ENCODE results near the gene FCMR. TPM values are rescaled to one million over a fixed set of nuclear protein-coding genes. Genes with fewer than 3 reads are reported as not detected.
A peak's percentile ranks its signal among the peaks of the same experiment; 100 is the strongest.
"Not testable (repeated sequence)": the region's sequence is repeated elsewhere in the genome, so short reads cannot be mapped to it uniquely, and the experiment has no call there.

Gene FCMR
- polyA plus RNA-seq, 4 donors, result 0.99 to 2.8 (median 2.2) TPM

DNA sequence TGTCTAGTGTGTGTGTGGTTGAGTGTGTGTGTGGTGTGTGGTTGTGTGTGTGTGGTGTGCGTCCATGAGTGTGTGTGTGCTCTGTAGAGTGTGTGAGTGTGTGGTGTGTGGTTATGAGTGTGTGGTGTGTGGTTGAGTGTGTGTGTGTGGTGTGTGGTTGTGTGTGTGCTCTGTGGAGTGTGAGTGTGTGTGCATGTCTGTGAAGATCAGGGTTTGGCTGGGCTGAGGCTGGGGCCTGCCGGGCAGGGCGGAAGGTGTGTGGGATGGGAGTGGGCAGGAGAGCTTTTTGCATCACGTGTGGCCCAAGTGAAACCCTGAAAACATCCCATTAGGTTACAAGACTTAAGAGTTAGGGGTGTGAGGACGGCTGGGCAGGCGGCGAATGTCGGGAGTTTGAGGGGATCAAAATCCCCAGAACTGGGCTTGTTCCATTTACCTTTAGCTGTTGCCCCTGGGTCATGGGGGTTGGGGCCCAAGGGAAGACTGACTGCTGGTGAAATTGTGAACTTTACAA lies 2.9 kb upstream of the FCMR start:
- DNase-seq (ENCODE audit: low read depth in 4 of 4, low spot score in 2 of 4), result no peak

DNA sequence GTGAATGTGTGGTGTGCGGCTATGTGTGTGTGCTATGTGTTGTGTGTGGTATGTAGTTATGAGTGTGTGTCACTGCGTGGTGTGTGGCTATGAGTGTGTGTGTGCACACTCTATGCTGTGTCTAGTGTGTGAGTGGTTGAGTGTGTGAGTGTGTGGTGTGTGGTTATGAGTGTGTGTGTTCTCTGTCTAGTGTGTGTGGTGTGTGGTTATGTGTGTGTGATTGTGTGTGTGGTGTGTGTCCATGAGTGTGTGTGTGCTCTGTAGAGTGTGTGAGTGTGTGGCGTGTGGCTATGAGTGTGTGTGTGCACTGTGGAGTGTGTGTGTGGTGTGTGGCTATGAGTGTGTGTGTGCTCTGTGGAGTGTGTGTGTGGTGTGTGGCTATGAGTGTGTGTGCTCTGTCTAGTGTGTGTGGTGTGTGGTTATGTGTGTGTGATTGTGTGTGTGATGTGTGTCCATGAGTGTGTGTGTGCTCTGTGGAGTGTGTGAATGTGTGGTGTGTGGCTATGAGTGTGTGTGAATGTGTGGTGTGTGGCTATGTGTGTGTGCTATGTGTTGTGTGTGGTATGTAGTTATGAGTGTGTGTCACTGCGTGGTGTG lies 2.3 kb upstream of the FCMR start:
- DNase-seq (ENCODE audit: low read depth in 4 of 4, low spot score in 2 of 4), result not testable (repeated sequence)

DNA sequence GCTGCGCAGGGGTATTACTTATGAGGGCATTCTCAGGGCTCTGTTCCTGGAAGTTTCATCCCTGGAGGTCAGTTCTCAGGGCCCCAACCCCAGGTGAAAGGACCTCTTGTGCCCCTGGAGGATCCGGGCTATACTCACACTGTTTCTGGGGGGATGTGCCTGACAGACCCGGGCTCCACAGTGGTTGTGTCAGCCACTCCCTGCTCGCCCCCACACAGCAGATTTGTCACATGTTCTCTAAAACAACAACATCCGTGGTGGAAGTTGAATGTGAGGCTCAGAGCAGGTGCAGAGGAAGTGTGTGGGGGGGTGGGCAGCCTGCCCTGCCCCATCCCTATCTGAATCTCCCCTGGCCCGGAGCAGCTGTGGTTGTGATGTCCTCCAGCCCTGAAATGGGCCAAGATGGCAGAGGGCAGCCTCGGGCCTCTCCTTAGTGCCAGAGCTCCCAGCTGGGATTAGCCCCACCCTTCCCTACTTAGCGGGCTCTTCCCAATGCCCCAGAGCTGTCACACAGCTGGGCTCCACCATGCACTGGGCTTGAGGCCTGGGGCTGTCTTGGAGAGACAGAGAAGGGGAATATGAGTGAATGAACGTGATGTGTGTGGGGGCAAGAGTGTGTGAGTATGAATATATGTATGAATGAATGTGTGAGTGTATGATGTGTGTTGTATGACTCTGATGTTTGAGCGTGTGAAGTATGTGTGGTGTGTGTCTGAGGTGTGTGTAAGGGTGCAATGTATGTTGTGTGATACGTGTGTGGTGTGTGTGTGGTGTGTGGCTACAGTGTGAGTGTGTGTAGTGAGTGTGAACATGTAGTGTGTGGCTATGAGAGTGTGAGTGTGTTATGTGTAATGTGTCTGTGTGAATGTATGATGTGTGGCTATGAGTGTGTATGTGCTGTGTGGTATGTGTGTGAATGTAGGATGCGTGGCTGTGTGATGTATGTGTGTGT lies 1.5 kb upstream of the FCMR start:
- no peak for DNase-seq (ENCODE audit: low read depth in 4 of 4, low spot score in 2 of 4)

DNA sequence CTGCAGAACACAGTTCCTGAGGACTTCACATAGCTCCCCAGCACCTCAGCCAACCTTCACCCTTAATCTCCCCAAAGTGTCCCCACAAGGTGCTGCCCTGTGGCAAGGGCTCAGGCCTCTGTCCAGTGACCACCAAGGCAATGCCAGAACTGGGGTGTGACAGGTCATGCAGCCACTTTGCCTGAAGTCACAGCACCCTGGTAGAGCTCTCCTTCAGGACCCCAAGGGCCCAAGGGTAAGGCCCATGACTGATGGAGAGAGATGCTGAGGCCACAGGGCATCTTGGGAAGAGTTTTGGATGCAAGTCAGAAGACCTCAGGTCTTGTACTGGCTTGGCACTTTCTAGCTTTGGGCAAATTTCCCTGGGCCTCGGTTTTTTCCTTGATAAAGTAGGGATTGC lies 783 bp upstream of the FCMR start:
- no peak for DNase-seq (ENCODE audit: low read depth in 4 of 4, low spot score in 2 of 4)

DNA sequence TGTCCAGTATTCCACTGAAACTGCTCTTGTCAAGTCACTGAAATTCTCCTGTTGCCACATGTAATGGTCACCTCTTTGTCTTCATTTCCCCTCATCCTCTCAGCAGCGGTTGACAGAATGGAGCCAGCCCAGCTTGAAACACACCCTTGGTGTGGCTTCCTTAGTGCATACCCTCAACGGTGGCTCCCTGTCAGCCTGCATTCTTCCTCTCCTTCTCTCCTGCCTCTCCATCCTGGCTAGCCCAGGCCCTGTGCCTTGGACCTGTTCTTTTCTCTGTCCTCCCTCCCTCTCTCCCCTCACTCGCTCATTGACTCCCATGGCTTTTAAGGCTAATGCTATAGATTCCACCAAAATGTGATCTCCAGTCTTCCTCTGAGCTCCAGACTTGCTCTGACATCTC lies 3.7 kb downstream of the FCMR start:
- no peak for DNase-seq (ENCODE audit: low read depth in 4 of 4, low spot score in 2 of 4)

DNA sequence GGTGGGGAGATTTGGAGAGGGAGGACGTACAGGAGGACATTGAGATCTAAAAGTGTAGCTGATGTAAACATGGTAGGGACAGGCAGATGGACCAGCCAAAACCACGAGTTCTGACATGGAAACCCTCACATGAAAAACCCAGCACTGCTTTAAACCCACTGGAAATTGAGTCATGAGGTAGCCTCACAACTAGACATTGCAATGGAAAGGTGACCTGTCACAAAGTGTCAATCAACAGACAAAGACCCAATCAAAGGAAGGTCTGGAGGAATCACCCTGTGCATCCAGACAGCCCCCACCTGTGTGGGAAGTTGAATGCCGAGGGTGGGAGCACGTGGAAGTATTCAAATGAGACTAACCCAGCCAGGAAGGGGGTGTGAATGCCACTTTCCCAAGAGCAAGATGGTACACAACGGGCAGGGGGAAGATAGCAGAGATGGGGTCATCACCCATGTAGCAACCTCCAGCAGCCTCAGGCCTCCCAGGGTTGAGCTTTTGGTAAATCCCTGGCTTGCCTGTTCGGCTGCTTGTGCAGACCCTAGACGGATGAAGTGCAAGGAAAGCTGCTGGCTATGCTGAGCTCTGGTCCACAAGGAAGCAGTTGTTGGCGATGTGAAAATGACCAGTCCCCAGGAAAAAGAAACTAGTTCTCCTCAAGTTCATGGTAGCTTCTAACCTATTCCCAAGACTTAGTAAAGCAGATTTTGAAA lies 5.6 kb downstream of the FCMR start:
- DNase-seq (ENCODE audit: low read depth in 4 of 4, low spot score in 2 of 4), result no peak

DNA sequence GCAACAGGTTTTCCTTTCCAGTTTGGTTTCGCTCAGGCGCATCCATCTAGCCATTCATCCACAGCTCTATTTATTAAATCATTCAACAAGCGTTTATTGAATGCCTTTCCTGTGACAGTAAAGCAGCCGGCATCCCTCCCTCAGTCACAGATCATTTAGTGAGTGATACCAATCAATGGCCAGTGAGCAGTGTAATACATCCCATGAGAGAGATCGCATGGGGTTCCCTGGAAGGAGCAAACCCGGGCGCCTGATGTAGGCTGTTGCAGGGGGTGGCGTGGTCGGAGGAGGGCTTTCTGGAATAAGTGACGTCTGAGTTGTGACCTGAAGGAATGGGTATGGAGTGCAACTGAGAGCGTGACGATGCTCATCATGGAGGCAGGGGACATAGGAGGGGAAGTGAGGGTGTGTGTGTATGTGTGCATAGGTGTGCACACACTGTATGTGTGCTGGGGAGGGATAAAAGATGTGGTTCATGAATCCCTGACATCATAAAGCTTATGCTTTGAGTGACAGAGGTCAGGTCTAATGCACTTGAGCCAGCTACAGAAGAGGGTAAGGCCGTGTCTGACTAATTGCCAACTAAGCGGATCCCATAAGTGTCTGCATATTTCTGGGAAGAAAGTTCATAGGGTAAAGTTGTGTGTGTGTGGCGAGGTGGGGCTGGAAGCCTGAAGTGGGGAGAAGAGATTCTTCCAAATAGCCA lies 6.6 kb downstream of the FCMR start:
- DNase-seq (ENCODE audit: low read depth in 4 of 4, low spot score in 2 of 4), result no peak

DNA sequence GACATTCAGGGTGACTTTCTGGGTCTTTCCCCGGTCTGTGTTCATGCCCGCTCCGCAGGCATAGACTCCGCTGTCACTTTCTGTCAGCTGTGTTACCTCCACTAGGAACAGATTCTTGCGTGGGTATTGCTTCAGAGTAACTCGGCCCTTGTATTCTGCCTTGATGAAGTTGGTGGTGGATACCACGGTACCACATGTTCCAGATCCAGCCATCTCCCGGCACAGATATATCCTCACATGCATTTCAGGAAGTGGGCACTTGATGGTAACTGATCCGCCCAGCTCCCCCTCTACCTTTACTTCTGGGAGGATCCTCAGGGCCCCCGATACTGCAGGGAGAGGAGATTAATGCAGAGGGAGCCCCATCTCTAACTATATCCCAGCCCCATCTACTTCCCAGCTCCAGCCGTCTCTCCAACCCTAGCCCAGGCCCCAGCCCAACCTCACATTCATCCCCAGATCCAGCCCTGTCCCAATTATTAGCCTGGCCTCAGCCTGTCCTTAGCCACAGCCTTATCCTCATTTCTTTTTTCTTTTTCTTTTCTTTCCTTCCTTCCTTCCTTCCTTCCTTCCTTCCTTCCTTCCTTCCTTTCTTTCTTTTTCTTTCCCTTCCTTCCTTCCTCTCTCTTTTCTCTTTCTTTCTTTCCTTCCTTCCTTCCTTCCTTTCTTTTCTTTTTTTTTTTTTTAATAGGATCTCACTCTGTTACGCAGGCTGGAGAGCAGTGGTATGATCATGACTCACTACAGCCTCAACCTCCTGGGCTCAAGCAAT lies 7.8 kb downstream of the FCMR start:
- DNase-seq (ENCODE audit: low read depth in 4 of 4, low spot score in 2 of 4), result no peak

DNA sequence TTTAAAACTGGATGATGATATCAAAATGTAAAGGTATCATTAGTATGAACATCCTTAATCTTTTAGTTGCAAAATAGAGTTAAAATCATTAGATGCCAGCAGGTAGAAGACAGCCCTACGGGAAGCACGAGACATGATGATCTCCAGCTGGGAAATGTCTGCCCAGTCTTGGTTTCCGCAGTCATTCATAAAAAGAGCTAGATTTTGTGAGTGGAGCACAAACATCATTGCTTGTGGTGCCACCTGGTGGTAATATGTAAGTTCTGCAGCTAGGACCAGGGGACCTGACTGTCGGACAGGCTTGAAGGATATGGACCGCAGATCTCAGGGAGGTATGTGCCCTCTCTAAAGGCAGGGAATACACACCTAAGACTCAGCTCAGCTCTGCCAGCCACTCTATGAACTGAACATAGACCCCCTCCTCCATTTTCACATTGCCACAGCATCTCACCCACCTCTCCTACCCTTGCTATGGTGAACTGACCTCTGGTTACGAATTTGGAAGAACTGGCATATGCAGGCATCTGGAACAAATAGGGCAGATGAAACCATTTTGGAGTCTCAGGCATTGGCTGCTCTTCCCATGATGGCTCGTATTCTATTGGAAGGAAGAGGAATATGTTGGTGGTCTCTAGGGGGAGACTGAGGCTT lies 9.2 kb downstream of the FCMR start:
- peak in 2 of 4 donors; percentile 59 to 75 for DNase-seq (ENCODE audit: low read depth in 4 of 4, low spot score in 2 of 4)

DNA sequence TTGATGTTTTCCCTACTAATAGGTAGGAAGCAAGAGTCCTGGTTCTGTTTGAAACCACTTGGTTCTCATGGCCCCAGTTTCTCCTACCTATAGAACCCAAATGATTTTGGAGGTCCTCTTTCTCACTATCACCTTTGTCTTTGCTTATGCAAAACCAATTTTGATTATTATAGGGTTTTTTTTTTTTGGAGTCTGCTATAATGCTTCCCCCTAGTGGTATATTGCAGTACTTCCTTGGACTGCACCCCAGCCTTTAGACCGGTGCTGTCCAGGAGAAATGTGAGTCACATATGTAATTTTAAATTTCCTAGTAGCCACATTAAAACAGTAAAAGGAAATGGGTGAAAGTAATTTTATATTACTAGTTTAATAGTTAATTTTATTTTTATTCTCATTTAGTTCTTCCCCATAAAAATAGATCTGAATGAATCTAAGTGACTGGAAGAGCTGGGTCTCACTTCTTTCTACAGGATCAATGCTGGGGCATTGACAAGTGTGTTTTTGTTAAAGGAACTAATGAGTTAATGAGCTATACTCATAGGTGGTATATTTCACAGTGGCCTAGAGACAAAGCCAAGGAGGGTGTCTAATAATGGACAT lies 10.6 kb downstream of the FCMR start:
- no peak for DNase-seq (ENCODE audit: low read depth in 4 of 4, low spot score in 2 of 4)

DNA sequence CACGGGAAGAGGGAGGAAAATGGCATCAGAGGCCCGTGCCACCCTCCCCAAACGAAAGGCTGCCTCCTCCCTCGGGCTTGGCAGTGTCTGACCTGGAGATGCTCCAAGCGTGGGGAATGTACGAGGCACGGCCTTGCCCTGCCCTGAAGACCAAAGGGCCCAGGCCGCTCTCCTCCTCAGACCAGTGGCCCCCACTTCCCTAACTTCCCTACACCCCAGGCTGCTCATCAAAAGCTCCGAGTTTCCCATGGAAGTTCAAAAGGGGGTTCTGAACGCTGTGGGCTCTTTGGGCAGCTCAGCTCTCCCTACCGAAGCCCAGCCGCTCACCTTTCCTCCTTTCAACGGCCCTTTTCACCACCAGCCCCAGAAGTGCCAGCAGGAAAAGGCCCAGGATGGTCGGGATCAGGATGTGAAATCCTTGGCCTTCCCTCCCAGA lies 11.8 kb downstream of the FCMR start:
- DNase-seq (ENCODE audit: low read depth in 4 of 4, low spot score in 2 of 4), result no peak

DNA sequence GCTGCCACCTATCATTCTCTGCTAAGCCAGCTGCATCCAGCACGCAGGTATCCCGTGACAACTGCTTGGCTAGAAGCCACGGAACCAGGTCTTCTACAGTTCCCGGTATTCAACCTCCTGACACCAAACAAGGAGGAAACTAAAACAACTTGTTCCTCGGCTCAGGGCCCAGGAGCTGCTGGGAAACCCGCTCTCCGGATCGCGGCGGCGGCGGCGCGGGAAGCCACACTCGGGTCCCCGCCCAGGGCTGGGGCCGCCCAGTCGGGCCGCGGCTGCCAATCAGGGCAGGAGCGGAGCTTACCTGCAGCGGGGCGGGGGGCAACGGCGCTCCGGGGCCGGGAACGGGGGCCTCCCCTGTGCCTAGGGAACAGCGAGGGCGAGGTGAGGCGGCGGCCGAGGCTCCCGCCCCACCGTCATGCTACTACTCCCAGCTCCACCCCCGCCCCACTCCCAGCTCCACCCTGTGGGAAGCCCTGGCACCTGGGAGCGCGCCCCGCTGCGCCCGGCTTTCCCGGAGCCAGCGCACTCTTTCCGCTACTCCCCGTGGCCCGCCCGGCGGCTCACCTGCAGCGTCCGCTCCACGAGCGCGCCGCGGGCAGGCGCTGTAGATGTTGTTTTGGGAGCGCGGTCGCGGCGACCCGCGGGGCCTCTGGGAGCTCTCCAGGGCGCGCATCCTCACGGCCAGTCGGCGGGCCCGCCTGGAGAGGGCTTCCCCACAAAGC lies 12.4 kb downstream of the FCMR start:
- peak in 2 of 4 donors; percentile 58 to 71 for DNase-seq (ENCODE audit: low read depth in 4 of 4, low spot score in 2 of 4)

DNA sequence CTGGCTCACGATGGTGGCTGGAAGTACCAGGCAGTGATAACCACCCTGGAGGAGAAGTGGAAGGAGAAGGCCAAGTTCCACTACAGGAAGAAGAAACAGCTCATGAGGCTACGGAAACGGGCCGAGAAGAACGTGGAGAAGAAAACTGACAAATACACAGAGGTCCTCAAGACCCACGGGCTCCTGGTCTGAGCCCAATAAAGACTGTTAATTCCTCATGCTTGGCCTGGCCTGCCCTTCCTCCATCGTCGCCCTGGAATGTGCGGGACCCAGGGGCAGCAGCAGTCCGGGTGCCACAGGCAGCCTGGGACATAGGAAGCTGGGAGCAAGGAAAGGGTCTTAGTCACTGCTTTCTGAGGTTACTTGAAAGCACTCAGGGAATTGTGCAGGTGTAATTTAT lies 13.7 kb downstream of the FCMR start:
- DNase-seq (ENCODE audit: low read depth in 4 of 4, low spot score in 2 of 4), result no peak

DNA sequence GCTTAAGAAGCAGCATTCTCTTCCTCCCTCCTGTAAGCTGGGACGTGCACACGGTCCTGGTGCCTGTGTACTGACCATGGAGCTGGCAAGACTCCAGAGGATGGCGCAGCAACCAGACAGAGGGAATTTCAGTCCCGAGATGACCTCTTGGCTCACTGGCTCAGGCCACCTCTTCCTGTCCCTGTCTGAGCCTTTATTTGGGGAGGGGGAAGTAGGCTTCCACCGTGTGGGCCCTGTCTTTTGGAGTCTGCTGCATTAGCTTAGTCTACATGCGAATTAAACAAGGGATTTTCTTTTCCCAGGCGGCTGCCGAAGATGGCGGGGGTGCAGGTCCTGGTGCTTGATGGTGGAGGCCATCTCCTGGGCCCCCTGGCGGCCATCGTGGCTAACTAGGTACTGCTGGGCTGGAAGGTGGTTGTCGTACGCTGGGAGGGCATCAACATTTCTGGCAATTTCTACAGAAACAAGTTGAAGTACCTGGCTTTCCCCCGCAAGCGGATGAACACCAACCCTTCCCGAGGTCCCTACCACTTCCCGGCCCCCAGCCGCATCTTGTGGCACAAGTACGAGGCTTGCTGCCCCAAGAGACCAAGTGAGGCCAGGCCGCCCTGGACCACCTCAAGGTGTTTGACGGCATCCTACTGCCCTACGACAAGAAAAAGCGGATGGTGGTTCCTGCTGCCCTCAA lies 14.3 kb downstream of the FCMR start:
- DNase-seq (ENCODE audit: low read depth in 4 of 4, low spot score in 2 of 4), result no peak

DNA sequence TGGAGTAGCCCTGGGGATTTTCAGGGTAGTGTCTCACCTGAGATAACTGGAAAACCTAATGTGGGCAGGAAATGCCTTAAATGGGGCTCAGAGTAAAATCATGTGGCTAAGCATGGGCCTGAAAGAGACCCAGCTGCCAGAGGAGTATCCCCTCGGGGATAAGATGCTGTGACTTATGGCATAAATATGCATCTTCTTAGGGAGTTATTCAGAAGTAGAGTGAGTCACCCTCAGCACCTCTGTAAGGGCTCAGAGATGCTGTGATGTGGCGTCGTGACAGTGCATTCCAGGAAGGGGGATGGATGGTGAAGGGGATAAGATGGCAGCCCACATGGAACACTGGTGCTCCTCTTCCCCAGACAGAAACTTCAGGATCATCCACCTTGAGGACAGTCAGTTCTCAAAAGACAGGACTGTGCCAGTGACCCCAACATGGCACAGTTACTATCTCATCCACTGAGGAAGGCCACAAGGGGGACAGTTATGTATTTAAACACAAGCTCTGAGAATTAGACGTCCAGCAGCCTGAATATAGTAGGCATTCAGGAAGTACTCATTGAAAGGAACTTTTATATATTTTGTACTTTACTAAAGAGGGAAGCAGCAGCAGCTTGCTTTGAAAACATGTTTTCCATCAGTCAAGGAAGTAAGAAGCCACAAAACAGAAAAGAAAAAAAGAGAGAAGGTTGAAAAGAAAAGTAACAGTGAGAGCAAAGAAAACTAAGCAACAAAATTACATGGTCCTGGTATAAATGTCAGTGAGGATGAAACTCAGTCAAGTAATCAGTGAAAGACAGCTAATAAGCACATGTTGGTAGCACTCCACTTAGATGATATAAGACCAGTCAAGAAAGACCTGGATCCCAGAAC lies 16.2 kb downstream of the FCMR start:
- no peak for DNase-seq (ENCODE audit: low read depth in 4 of 4, low spot score in 2 of 4)

DNA sequence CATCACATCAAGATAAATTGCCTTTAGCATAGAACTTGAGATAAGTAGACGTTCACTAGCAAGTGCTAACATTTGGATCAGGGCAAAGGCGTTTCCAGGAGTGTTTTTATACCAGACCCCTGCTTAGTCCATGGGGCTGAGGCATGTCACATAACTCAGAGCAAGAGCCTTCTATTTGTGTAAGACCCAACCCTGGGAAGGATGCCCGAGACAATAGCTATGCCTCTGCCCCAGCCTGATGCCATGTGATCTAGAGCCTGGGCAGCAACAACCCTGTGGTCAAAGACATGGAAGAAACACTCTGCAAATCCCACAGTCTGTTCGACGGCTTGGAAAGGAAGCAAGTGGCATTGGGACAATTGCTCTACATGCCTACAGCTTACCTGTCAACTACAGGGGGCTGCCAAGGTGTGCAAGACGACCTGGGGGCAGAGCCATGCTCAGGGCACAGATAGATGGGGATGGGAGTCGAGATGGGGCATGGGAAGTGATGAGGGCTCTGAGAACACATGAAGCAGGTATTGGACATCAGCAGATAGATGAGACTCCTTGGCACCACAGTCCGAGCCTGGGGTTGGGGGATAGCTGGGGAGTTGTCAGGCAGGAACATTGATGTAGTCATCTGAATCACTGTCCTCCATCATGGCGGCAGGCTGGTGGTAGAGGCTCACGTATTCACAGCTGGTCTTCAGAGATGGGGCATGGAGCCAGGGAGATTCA lies 17.2 kb downstream of the FCMR start:
- DNase-seq (ENCODE audit: low read depth in 4 of 4, low spot score in 2 of 4), result no peak

Measured in left renal cortex interstitium (tissue), 4 donors.